ENCODE results near the gene PRPF40A. TPM values are rescaled to one million over a fixed set of nuclear protein-coding genes. Genes with fewer than 3 reads are reported as not detected.

The PRPF40A gene
- total and polyA plus RNA-seq, 2 of the 13 experiments (the other 11 are each of a cell fraction or from before 2014, with no cell fraction given), result 146 to 207 TPM

- peak; percentile 81 for TF ChIP-seq ZNF253 (CRISPR knock-in tag; IDR thresholded peaks at IDR 0.05; ENCODE audit: borderline replicate concordance)
- TF ChIP-seq SOX13 (IDR thresholded peaks at IDR 0.05), result peak; percentile 12; the same call in 1 of the 2 replicates
- no peak; a peak in 1 of 4 replicates for TF ChIP-seq SOX13 (CRISPR knock-in tag; conservative IDR thresholded peaks at IDR 0.05 in 1 of 2, IDR thresholded peaks at IDR 0.05 in 1 of 2)
- TF ChIP-seq AGO2 (optimal IDR thresholded peaks at IDR 0.05; ENCODE audit: low read depth, low read length), result peak; percentile 97
- TF ChIP-seq DPF2 (CRISPR knock-in tag; IDR thresholded peaks at IDR 0.05; ENCODE audit: borderline replicate concordance, low read depth), result no peak; the same call in 1 of the 2 replicates
- TF ChIP-seq DZIP1 (CRISPR knock-in tag; IDR thresholded peaks at IDR 0.05), result peak; percentile 96
- TF ChIP-seq ZNF142 (CRISPR knock-in tag; IDR thresholded peaks at IDR 0.05), result peak; percentile 74
- peak; percentile 98 for TF ChIP-seq ZNF224 (CRISPR knock-in tag; IDR thresholded peaks at IDR 0.05)
- peak; percentile 52 for TF ChIP-seq ZNF431 (CRISPR knock-in tag; IDR thresholded peaks at IDR 0.05; ENCODE audit: borderline replicate concordance, low read depth)
- TF ChIP-seq AKNA (CRISPR knock-in tag; IDR thresholded peaks at IDR 0.05; ENCODE audit: borderline replicate concordance), result no peak; the same call in 1 of the 2 replicates
- peak; percentile 69; the same call in 1 of the 2 replicates for TF ChIP-seq ZNF510 (CRISPR knock-in tag; IDR thresholded peaks at IDR 0.05; ENCODE audit: low read depth)
- no peak for TF ChIP-seq ZNF331 (CRISPR knock-in tag; IDR thresholded peaks at IDR 0.05)
- peak; percentile 89 for TF ChIP-seq ATF7 (IDR thresholded peaks at IDR 0.05)
- 0 out of 2 replicates have a peak, but pooled peaks have one; percentile 52 for TF ChIP-seq ATF7 (CRISPR knock-in tag; IDR thresholded peaks at IDR 0.05)
- peak; percentile 37; the same call in 1 of the 2 replicates for TF ChIP-seq TGIF2 (CRISPR knock-in tag; IDR thresholded peaks at IDR 0.05)
Observed at GRCh38 chr2:152718076-152718908, 1.0 kb upstream of the PRPF40A start, which contains the start of gene ARL6IP6 (continued).

All from HepG2 (cell line).